ENCODE measurements around the gene ZNF367. TPM values are rescaled to one million over a fixed set of nuclear protein-coding genes. Genes with fewer than 3 reads are reported as not detected.
A peak's percentile ranks its signal among the peaks of the same experiment; 100 is the strongest.

The ZNF367 gene
- total and polyA plus RNA-seq, 9 of the 15 experiments (the other 6 are each of a cell fraction or from before 2014, with no cell fraction given): 2.7 to 14.4 (median 10.0) TPM

- TF ChIP-seq SP1 (CRISPR knock-in tag; IDR thresholded peaks at IDR 0.05): no peak; the same call in none of the 2 replicates
- TF ChIP-seq GTF2A2 (tag; IDR thresholded peaks at IDR 0.05): no peak
- TF ChIP-seq ZNF184 (CRISPR knock-in tag; IDR thresholded peaks at IDR 0.05): no peak
- peak; percentile 99 for TF ChIP-seq CREM (IDR thresholded peaks at IDR 0.05; ENCODE audit: low read depth)
- peak; percentile 90 for TF ChIP-seq SIN3B (IDR thresholded peaks at IDR 0.05; ENCODE audit: low read depth)
- TF ChIP-seq YY1 (IDR thresholded peaks at IDR 0.05; ENCODE audit: borderline replicate concordance in 1 of 3, control insufficient read depth in 1 of 3, extremely low read depth in 1 of 3, insufficient read depth in 3 of 3, insufficient read length in 1 of 3, insufficient replicate concordance in 2 of 3, low read depth in 1 of 3, low read length in 2 of 3): peak in 2 of 3 experiments; percentile 7 to 36
- no peak for TF ChIP-seq SMARCB1 (IDR thresholded peaks at IDR 0.05; ENCODE audit: insufficient read length, low read depth)
- TF ChIP-seq TGIF2 (CRISPR knock-in tag; IDR thresholded peaks at IDR 0.05): no peak
- no peak for TF ChIP-seq SIX5 (IDR thresholded peaks at IDR 0.05; ENCODE audit: borderline replicate concordance in 1 of 2, insufficient read depth in 1 of 2, low read depth in 1 of 2, low read length in 2 of 2)
- no peak for TF ChIP-seq CGGBP1 (CRISPR knock-in tag; IDR thresholded peaks at IDR 0.05)
- TF ChIP-seq ZNF274 (IDR thresholded peaks at IDR 0.05; ENCODE audit: borderline replicate concordance, low read depth, low read length): no peak
- TF ChIP-seq BCL6 (CRISPR knock-in tag; IDR thresholded peaks at IDR 0.05): no peak
- no peak for TF ChIP-seq CBX2 (IDR thresholded peaks at IDR 0.05; ENCODE audit: insufficient read depth, low read length, poor library complexity, severe bottlenecking)
- 0 out of 4 replicates have a peak, but pooled peaks of 1 of the 2 experiments have one; percentile 69 for TF ChIP-seq MLX (CRISPR knock-in tag; conservative IDR thresholded peaks at IDR 0.05)
- peak; percentile 74 for TF ChIP-seq GABPA (tag; conservative IDR thresholded peaks at IDR 0.05; ENCODE audit: low read depth)
- TF ChIP-seq E2F8 (IDR thresholded peaks at IDR 0.05; ENCODE audit: low read depth, partially characterized antibody): peak; percentile 77
- TF ChIP-seq CCAR2 (IDR thresholded peaks at IDR 0.05; ENCODE audit: low read depth, low read length): no peak
- TF ChIP-seq MED1 (CRISPR knock-in tag; IDR thresholded peaks at IDR 0.05; ENCODE audit: borderline replicate concordance): no peak
- TF ChIP-seq IRF2 (CRISPR knock-in tag; IDR thresholded peaks at IDR 0.05): no peak
- peak; percentile 55; the same call in 1 of the 2 replicates for TF ChIP-seq ZBTB7A (IDR thresholded peaks at IDR 0.05; ENCODE audit: borderline replicate concordance, control insufficient read depth, low read depth, low read length)
- TF ChIP-seq TAF15 (IDR thresholded peaks at IDR 0.05; ENCODE audit: low read depth, low read length): no peak
- no peak for TF ChIP-seq ZBTB5 (IDR thresholded peaks at IDR 0.05)
- no peak for TF ChIP-seq COPS2 (conservative IDR thresholded peaks at IDR 0.05)
Observed at GRCh38 chr9:96417051-96417586, 1.1 kb downstream of the ZNF367 start (continued).

Data from K562 (cell line).